ENCODE measurements around the gene GABRB3. TPM values are rescaled to one million over a fixed set of nuclear protein-coding genes. Genes with fewer than 3 reads are reported as not detected.
"Not testable (repeated sequence)": the region's sequence is repeated elsewhere in the genome, so short reads cannot be mapped to it uniquely, and the experiment has no call there.

Gene GABRB3
- total RNA-seq, 1 donor from 2014 or later = 114 TPM

GRCh38 chr15:26738996-26739395, 33.9 kb downstream of the GABRB3 start:
- DNase-seq (ENCODE audit: low spot score in 2 of 2) (no peak), FAIRE-seq (no peak)

- DNase-seq (ENCODE audit: low spot score in 2 of 2) = no peak
- no peak for FAIRE-seq
These were observed 36.2 kb downstream of the GABRB3 start for GRCh38 chr15:26736502-26737248.

GRCh38 chr15:26731965-26732364, 40.9 kb downstream of the GABRB3 start:
- DNase-seq (ENCODE audit: low spot score in 2 of 2) (no peak), FAIRE-seq (no peak)

- no peak for DNase-seq (ENCODE audit: low spot score in 2 of 2)
- FAIRE-seq = no peak
These were observed 43.3 kb downstream of the GABRB3 start for GRCh38 chr15:26729581-26729980.

GRCh38 chr15:26729030-26729429, 43.8 kb downstream of the GABRB3 start:
- FAIRE-seq (no peak), DNase-seq (ENCODE audit: low spot score in 2 of 2) (no peak)

GRCh38 chr15:26724381-26725150, 48.3 kb downstream of the GABRB3 start:
- DNase-seq (ENCODE audit: low spot score in 2 of 2) (no peak), FAIRE-seq (no peak)

GRCh38 chr15:26722621-26723160, 50.2 kb downstream of the GABRB3 start:
- FAIRE-seq (no peak), DNase-seq (ENCODE audit: low spot score in 2 of 2) (no peak)

- no peak for FAIRE-seq
- DNase-seq (ENCODE audit: low spot score in 2 of 2) = no peak
These were observed 51.5 kb downstream of the GABRB3 start for GRCh38 chr15:26721232-26721967.

- no peak for DNase-seq (ENCODE audit: low spot score in 2 of 2)
- no peak for FAIRE-seq
These were observed 52.3 kb downstream of the GABRB3 start for GRCh38 chr15:26720546-26720945.

GRCh38 chr15:26719866-26720265, 53.0 kb downstream of the GABRB3 start:
- not testable (repeated sequence) for DNase-seq (ENCODE audit: low spot score in 2 of 2); FAIRE-seq

GRCh38 chr15:26716069-26716468, 56.8 kb downstream of the GABRB3 start:
- FAIRE-seq (no peak), DNase-seq (ENCODE audit: low spot score in 2 of 2) (no peak)

- no peak for DNase-seq (ENCODE audit: low spot score in 2 of 2)
- FAIRE-seq = no peak
These were observed 59.4 kb downstream of the GABRB3 start for GRCh38 chr15:26713498-26713897.

GRCh38 chr15:26712335-26712734, 60.5 kb downstream of the GABRB3 start:
- FAIRE-seq = no peak
- no peak for DNase-seq (ENCODE audit: low spot score in 2 of 2)

- FAIRE-seq (no peak), DNase-seq (ENCODE audit: low spot score in 2 of 2) (no peak)
These were observed 61.4 kb downstream of the GABRB3 start for GRCh38 chr15:26711445-26711844.

GRCh38 chr15:26702381-26702780, 70.5 kb downstream of the GABRB3 start:
- no peak for FAIRE-seq
- DNase-seq (ENCODE audit: low spot score in 2 of 2) = no peak

- no peak for FAIRE-seq
- no peak for DNase-seq (ENCODE audit: low spot score in 2 of 2)
These were observed 74.3 kb downstream of the GABRB3 start for GRCh38 chr15:26698555-26698954.

GRCh38 chr15:26697913-26698312, 75.0 kb downstream of the GABRB3 start:
- DNase-seq (ENCODE audit: low spot score in 2 of 2) = no peak
- FAIRE-seq = no peak

GRCh38 chr15:26691249-26691648, 81.6 kb downstream of the GABRB3 start:
- DNase-seq (ENCODE audit: low spot score in 2 of 2) (no peak), FAIRE-seq (no peak)

- FAIRE-seq = no peak
- no peak for DNase-seq (ENCODE audit: low spot score in 2 of 2)
These were observed 82.1 kb downstream of the GABRB3 start for GRCh38 chr15:26690778-26691177.

- no peak for FAIRE-seq
- no peak for DNase-seq (ENCODE audit: low spot score in 2 of 2)
These were observed 83.4 kb downstream of the GABRB3 start for GRCh38 chr15:26689462-26689861.
